ENCODE results near the gene CATSPERZ.

CATSPERZ gene

GRCh38 chr11:64285885-64286800, 14.0 kb upstream of the CATSPERZ start:
- DNase-seq (ENCODE audit: low read depth in 3 of 3) = no peak

- DNase-seq (ENCODE audit: low read depth in 3 of 3) = no peak
Observed at GRCh38 chr11:64286801-64287159, 13.4 kb upstream of the CATSPERZ start.

GRCh38 chr11:64287676-64288352, 12.3 kb upstream of the CATSPERZ start:
- DNase-seq (ENCODE audit: low read depth in 3 of 3) = no peak

- no peak for DNase-seq (ENCODE audit: low read depth in 3 of 3)
Observed at GRCh38 chr11:64288353-64288750, 11.8 kb upstream of the CATSPERZ start.

- no peak for DNase-seq (ENCODE audit: low read depth in 3 of 3)
Observed at GRCh38 chr11:64289002-64289564, 11.1 kb upstream of the CATSPERZ start.

GRCh38 chr11:64290352-64291261, 9.6 kb upstream of the CATSPERZ start:
- DNase-seq (ENCODE audit: low read depth in 3 of 3) = no peak

- DNase-seq (ENCODE audit: low read depth in 3 of 3) = no peak
Observed at GRCh38 chr11:64291262-64291751, 8.9 kb upstream of the CATSPERZ start, which contains the start of gene KCNK4. TSS of gene KCNK4 (plus strand) at chr11:64291302. CDS start at chr11:64293019, 1,717 bp downstream.

GRCh38 chr11:64291752-64292459, 8.3 kb upstream of the CATSPERZ start:
- DNase-seq (ENCODE audit: low read depth in 3 of 3) = no peak

- no peak for DNase-seq (ENCODE audit: low read depth in 3 of 3)
Observed at GRCh38 chr11:64292460-64293254, 7.5 kb upstream of the CATSPERZ start.

GRCh38 chr11:64294774-64295173, 5.4 kb upstream of the CATSPERZ start:
- DNase-seq (ENCODE audit: low read depth in 3 of 3) = no peak

- DNase-seq (ENCODE audit: low read depth in 3 of 3) = no peak
Observed at GRCh38 chr11:64295760-64296159, 4.4 kb upstream of the CATSPERZ start.

- DNase-seq (ENCODE audit: low read depth in 3 of 3) = no peak
Observed at GRCh38 chr11:64296236-64296635, 3.9 kb upstream of the CATSPERZ start.

- DNase-seq (ENCODE audit: low read depth in 3 of 3) = no peak
Observed at GRCh38 chr11:64296830-64297698, 3.1 kb upstream of the CATSPERZ start.

- DNase-seq (ENCODE audit: low read depth in 3 of 3) = no peak
Observed at GRCh38 chr11:64297699-64298358, 2.3 kb upstream of the CATSPERZ start.

GRCh38 chr11:64298966-64299846, 952 bp upstream of the CATSPERZ start:
- DNase-seq (ENCODE audit: low read depth in 3 of 3) = no peak

GRCh38 chr11:64303109-64304031, 3.2 kb downstream of the CATSPERZ start:
- DNase-seq (ENCODE audit: low read depth in 3 of 3) = no peak

GRCh38 chr11:64304032-64304315, 3.8 kb downstream of the CATSPERZ start:
- no peak for DNase-seq (ENCODE audit: low read depth in 3 of 3)
